DND-41 (cell line): ENCODE data around the gene TMEM184C.

Experiments used
- ATAC-seq: fragments of 200-7000 bp; cut with Tn5 transposase; 3 replicates; pipeline ENCODE4 v1.9.1; 2021; ENCODE audit warnings: low read depth; ENCODE audit not compliant: insufficient read depth
- DNase-seq: peaks from one replicate; pipeline ENCODE4 v3.0.0-alpha.2; 2020
- H2AFZ ChIP-seq: 2 replicates; pipeline ENCODE4 v1.6.0; 2012; ENCODE audit warnings: low read depth, low read length
- H3K27ac ChIP-seq: 2 replicates; pipeline ENCODE4 v1.5.1; 2012; ENCODE audit warnings: low read length, inconsistent platforms
- H3K27me3 ChIP-seq: fragments of 200-600 bp; sonication (generic); 2 replicates; pipeline ENCODE4 v1.6.0; 2012; ENCODE audit warnings: low read length, mild to moderate bottlenecking, inconsistent platforms; ENCODE audit not compliant: insufficient read depth, poor library complexity
- H3K36me3 ChIP-seq: 2 replicates; pipeline ENCODE4 v1.5.1; 2012; ENCODE audit warnings: low read length, inconsistent platforms; ENCODE audit not compliant: insufficient read depth
- H3K4me1 ChIP-seq: 2 replicates; pipeline ENCODE4 v1.5.1; 2012; ENCODE audit warnings: mild to moderate bottlenecking, low read length; ENCODE audit not compliant: insufficient read depth
- H3K4me2 ChIP-seq: 2 replicates; pipeline ENCODE4 v1.6.0; 2012; ENCODE audit warnings: mild to moderate bottlenecking, moderate library complexity, low read length, inconsistent platforms; ENCODE audit not compliant: insufficient read depth
- H3K4me3 ChIP-seq, 2 experiments: fragments of 200-600 bp in 1 of 2; shearing (Covaris generic) in 1 of 2; 2 replicates each; pipeline ENCODE4 v1.5.1; 2012 to 2016; ENCODE audit warnings: inconsistent platforms in 2 of 2, low read length in 2 of 2, mild to moderate bottlenecking in 2 of 2, low read depth in 1 of 2, moderate library complexity in 1 of 2
- H3K79me2 ChIP-seq: 2 replicates; pipeline ENCODE4 v1.6.0; 2012; ENCODE audit warnings: low read length, inconsistent platforms; ENCODE audit not compliant: insufficient read depth
- H3K9ac ChIP-seq: 2 replicates; pipeline ENCODE4 v1.6.0; 2012; ENCODE audit warnings: low read depth, mild to moderate bottlenecking, inconsistent platforms, low read length, moderate library complexity
- H3K9me3 ChIP-seq: 2 replicates; pipeline ENCODE4 v1.5.1; 2012; ENCODE audit warnings: low read length, moderate library complexity, mild to moderate bottlenecking, inconsistent platforms; ENCODE audit not compliant: insufficient read depth, severe bottlenecking
- H4K20me1 ChIP-seq: 2 replicates; pipeline ENCODE4 v1.6.0; 2012; ENCODE audit warnings: low read length; ENCODE audit not compliant: insufficient read depth
- EZH2 ChIP-seq: IDR thresholded peaks from 3 replicates; pipeline ENCODE4 v1.6.1; 2012; ENCODE audit warnings: borderline replicate concordance, low read depth, mild to moderate bottlenecking, moderate library complexity, low read length, inconsistent platforms; ENCODE audit not compliant: severe bottlenecking
- TF ChIP-seq, protein P1 (sequence below): IDR thresholded peaks from 2 replicates; pipeline ENCODE4 v1.5.1; 2012; ENCODE audit warnings: borderline replicate concordance, low read length, moderate library complexity, mild to moderate bottlenecking; ENCODE audit not compliant: poor library complexity, severe bottlenecking; ENCODE audit errors: extremely low read depth

TMEM184C gene

DNA sequence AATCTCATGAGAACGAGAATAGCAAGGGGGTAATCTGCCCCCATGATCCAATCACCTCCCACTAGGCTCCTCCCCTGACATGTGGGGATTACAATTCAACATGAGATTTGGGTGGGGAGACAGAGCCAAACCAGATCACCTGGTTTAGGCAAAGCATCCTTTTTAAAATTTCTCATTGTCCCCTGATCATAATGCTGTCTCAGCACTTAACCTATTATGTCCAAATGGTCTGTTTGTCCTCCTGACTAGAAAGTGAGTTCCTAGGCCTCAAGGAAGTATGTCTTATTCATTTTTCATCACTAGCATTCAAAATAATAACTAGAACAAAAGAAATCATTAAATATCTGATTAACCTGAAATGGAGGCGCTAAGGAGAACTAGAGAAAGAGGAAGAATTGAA lies 74.6 kb downstream of the TMEM184C start:
- Histone ChIP-seq H3K4me1 (peaks cover 23% of the 10 kb centered on the region), H3K4me2 (no peak overlapping the region), H4K20me1 (no peaks in the 10 kb centered on the region), H3K79me2 (no peaks in the 10 kb centered on the region), H3K9me3 (no peaks in the 10 kb centered on the region), H3K27ac (no peak overlapping the region), H3K36me3 (no peaks in the 10 kb centered on the region), H3K4me3 (no peak overlapping the region), H2AFZ (no peak overlapping the region), H3K9ac (no peak overlapping the region), H3K27me3 (no peaks in the 10 kb centered on the region)
- TF ChIP-seq, protein P1, sequence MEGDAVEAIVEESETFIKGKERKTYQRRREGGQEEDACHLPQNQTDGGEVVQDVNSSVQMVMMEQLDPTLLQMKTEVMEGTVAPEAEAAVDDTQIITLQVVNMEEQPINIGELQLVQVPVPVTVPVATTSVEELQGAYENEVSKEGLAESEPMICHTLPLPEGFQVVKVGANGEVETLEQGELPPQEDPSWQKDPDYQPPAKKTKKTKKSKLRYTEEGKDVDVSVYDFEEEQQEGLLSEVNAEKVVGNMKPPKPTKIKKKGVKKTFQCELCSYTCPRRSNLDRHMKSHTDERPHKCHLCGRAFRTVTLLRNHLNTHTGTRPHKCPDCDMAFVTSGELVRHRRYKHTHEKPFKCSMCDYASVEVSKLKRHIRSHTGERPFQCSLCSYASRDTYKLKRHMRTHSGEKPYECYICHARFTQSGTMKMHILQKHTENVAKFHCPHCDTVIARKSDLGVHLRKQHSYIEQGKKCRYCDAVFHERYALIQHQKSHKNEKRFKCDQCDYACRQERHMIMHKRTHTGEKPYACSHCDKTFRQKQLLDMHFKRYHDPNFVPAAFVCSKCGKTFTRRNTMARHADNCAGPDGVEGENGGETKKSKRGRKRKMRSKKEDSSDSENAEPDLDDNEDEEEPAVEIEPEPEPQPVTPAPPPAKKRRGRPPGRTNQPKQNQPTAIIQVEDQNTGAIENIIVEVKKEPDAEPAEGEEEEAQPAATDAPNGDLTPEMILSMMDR = no peak
- no peak for TF ChIP-seq EZH2
- DNase-seq (no peak), ATAC-seq (no peak)

DNA sequence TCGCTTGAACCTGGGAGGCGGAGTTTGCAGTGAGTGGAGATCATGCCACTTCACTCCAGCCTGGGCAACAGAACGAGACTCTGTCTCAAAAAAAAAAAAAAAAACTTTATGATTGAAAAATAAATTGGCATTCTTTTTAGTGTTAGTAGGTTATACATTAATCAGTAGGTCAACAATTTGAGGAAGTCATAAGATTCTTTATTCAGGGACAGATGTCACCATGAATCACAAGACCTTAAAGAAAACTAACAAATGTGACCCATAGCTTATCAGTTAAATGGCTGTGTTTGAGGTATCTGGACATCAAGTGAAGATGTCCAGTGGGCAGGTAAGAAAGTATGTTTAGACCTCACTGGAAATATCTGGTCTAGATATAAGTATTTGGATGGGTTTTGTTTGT lies 76.0 kb downstream of the TMEM184C start:
- H3K36me3 ChIP-seq = no peaks in the 10 kb centered on the region
- H3K9ac ChIP-seq = no peak overlapping the region
- H3K4me3 ChIP-seq = no peak overlapping the region
- H3K9me3 ChIP-seq = no peaks in the 10 kb centered on the region
- no peak for DNase-seq
- H2AFZ ChIP-seq = no peak overlapping the region
- H3K4me1 ChIP-seq = peaks cover 21% of the 10 kb centered on the region
- no peak overlapping the region for H3K27ac ChIP-seq
- H4K20me1 ChIP-seq = no peaks in the 10 kb centered on the region
- no peaks in the 10 kb centered on the region for H3K27me3 ChIP-seq
- TF ChIP-seq, protein P1 = no peak
- TF ChIP-seq EZH2 = no peak
- no peaks in the 10 kb centered on the region for H3K79me2 ChIP-seq
- ATAC-seq = no peak
- H3K4me2 ChIP-seq = no peak overlapping the region

DNA sequence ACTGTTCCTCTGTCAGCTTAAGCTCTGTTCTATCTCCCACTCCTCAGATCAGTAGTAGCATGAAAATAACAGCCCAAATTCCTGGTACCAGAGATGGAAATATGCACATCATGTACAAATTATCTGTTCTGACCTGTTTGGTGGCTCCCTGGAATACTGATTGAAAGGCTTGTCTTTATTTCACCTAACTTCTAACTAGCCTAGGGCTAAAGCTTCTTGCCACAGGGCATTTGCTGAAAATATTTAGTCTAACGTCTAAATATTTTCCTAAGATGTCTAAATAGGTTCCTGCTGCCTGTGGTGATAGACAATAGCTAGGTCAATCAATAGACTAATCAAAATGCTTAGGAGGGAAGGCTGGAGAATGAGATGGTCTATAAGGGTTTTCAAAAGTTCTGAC lies 79.7 kb downstream of the TMEM184C start:
- H3K4me1 ChIP-seq = no peaks in the 10 kb centered on the region
- no peaks in the 10 kb centered on the region for H3K79me2 ChIP-seq
- H3K36me3 ChIP-seq = no peaks in the 10 kb centered on the region
- TF ChIP-seq, protein P1 = no peak
- TF ChIP-seq EZH2 = no peak
- H3K9ac ChIP-seq = no peak overlapping the region
- no peak overlapping the region for H2AFZ ChIP-seq
- no peak for ATAC-seq
- H3K4me2 ChIP-seq = no peak overlapping the region
- no peaks in the 10 kb centered on the region for H4K20me1 ChIP-seq
- DNase-seq = no peak
- no peak overlapping the region for H3K27ac ChIP-seq
- H3K27me3 ChIP-seq = no peaks in the 10 kb centered on the region
- no peaks in the 10 kb centered on the region for H3K9me3 ChIP-seq
- H3K4me3 ChIP-seq = no peak overlapping the region

DNA sequence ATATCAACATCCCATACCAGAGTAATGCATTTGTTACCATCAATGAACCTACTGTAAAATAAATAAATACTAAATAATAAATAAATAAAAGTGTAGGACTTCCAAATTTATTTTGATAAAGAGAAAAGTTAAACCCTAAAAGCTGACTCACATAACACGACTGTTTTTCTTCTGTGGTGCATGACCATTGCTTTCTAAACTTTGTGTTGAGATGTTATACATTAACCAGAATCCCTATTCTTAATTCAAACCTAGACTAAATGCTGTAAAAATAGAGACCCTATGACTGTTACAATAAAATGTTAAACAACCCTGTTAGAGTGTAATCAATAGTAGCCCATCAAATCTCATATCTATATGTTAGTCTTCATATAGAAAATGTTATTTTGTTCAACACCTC lies 87.6 kb downstream of the TMEM184C start:
- TF ChIP-seq EZH2 = no peak
- TF ChIP-seq, protein P1 = no peak
- Histone ChIP-seq H3K27ac (no peak overlapping the region), H3K4me2 (no peak overlapping the region), H3K9ac (no peak overlapping the region), H3K27me3 (no peaks in the 10 kb centered on the region), H3K4me3 (no peak overlapping the region), H2AFZ (no peak overlapping the region), H3K9me3 (no peaks in the 10 kb centered on the region), H3K79me2 (no peaks in the 10 kb centered on the region), H3K4me1 (no peaks in the 10 kb centered on the region), H3K36me3 (no peaks in the 10 kb centered on the region), H4K20me1 (no peaks in the 10 kb centered on the region)
- ATAC-seq (no peak), DNase-seq (no peak)
